Activated CD4-positive, alpha-beta T cell treated with anti-CD3 and anti-CD28 coated beads for 36 hours (primary cell): ENCODE results near the gene KIF3B. TPM values are rescaled to one million over a fixed set of nuclear protein-coding genes. Genes with fewer than 3 reads are reported as not detected.
"Not testable (repeated sequence)": the region's sequence is repeated elsewhere in the genome, so short reads cannot be mapped to it uniquely, and the experiment has no call there.

Source experiments
- ATAC-seq: fragments of 200-7000 bp; cut with Tn5 transposase; one replicate; pipeline ENCODE4 v1.10.0; 2021; ENCODE audit warnings: mild to moderate bottlenecking, moderate library complexity
- CTCF ChIA-PET: fragments of 350-600 bp; sonication (Branson Sonifier 250); formaldehyde crosslinking; loops from one replicate; lab custom pipeline; 2021; ENCODE audit warnings: antibody characterized with exemption; lab: Charles Lee
- POLR2A ChIA-PET: fragments of 350-600 bp; sonication (Branson Sonifier 250); formaldehyde crosslinking; loops from one replicate; lab custom pipeline; 2021; ENCODE audit warnings: antibody characterized with exemption, inconsistent platforms; lab: Charles Lee
- DNase-seq: peaks from one replicate; pipeline ENCODE4 v3.0.0-alpha.2; 2020
- H3K27ac Mint-ChIP-seq: one replicate; pipeline ENCODE4 v1.8.0; 2021; ENCODE audit warnings: mixed read lengths
- H3K27me3 Mint-ChIP-seq: one replicate; pipeline ENCODE4 v1.8.0; 2021; ENCODE audit warnings: mixed read lengths
- H3K36me3 Mint-ChIP-seq: one replicate; pipeline ENCODE4 v1.8.0; 2021; ENCODE audit warnings: low read depth, mixed read lengths
- H3K4me1 Mint-ChIP-seq: one replicate; pipeline ENCODE4 v1.8.0; 2021; ENCODE audit warnings: mixed read lengths
- H3K4me3 Mint-ChIP-seq: one replicate; pipeline ENCODE4 v1.8.0; 2021; ENCODE audit warnings: mild to moderate bottlenecking, moderate library complexity, mixed read lengths
- H3K9me3 Mint-ChIP-seq: one replicate; pipeline ENCODE4 v1.8.0; 2021; ENCODE audit warnings: low read depth, mixed read lengths
- intact Hi-C, 2 experiments: fragments of 100-400 bp; cut with DNase I in 1 of 2; cut with micrococcal nuclease in 1 of 2; formaldehyde crosslinking; loops; one replicate each; pipeline versions ENCODE4 v1.14.2 to v1.15.1; 2022 to 2024; cut with DNase I, micrococcal nuclease
- total RNA-seq, 2 experiments: library from RNA; stranded (reverse); gene quantifications; one replicate each; pipeline ENCODE4 v1.2.3, GENCODE V29; 2021

The KIF3B gene
- total RNA-seq, 2 experiments from 2014 or later: 39.9 to 40.7 TPM

DNA sequence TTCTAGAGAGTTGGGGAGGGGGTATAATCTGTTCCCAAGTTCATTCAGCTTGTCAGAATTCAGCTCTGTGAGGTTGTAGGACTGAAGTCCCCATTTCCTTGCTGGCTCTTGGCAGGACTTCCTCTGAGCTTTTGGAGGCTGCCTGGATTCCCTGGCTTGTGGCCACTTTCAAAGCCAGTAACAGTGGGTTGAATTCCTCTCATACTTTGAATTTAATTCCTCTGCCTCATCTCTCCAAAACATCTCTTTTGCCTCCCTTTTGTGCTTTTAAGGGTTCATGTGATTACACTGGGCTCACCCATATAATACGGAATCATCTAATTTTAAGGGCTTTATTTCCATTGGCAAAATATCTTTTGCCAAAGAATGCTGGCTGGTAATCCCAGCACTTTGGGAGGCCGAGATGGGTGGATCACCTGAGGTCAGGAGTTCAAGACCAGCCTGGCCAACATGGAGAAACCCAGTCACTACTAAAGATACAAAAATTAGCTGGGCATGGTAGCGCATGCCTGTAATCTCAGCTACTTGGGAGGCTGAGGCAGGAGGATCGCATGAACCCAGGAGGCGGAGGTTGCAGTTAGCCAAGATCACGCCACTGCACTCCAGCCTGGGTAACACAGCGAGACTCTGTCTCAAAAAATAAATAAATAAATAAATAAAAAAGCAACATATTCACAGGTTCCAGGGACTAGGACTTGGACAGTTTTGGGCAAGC lies 78.6 kb downstream of the KIF3B start:
- H3K27me3 Mint-ChIP-seq, H3K9me3 Mint-ChIP-seq, ATAC-seq, DNase-seq: not testable (repeated sequence)
- intact Hi-C loops: loop anchor here (1.0 to 5.0 kb wide), 5 partner anchors 23 to 634 kb away; partner anchors contain the start of gene BCL2L1 (in 1 of the 2)
- H3K4me3 Mint-ChIP-seq: peak overlapping the region; percentile 38
- H3K27ac Mint-ChIP-seq: peak overlapping the region; percentile 100
- ChIA-PET POLR2A (interaction anchor here (0.6 to 0.9 kb wide), 5 partner anchors 16 to 1457 kb away, joined by 3 to 7 read pairs (median 4); no protein-coding TSS in a partner anchor), CTCF (interaction anchor here (0.5 to 2.9 kb wide), 2 partner anchors 23 to 67 kb away, joined by 3 to 8 read pairs; no protein-coding TSS in a partner anchor)
- peaks cover 49% of the 10 kb centered on the region for H3K4me1 Mint-ChIP-seq
- H3K36me3 Mint-ChIP-seq: peaks cover 19% of the 10 kb centered on the region

- Mint-ChIP-seq H3K27me3 (no peaks in the 10 kb centered on the region), H3K4me1 (peaks cover 56% of the 10 kb centered on the region), H3K36me3 (peaks cover 23% of the 10 kb centered on the region), H3K4me3 (peak overlapping the region; percentile 90), H3K27ac (peak overlapping the region; percentile 100), H3K9me3 (no peaks in the 10 kb centered on the region)
- DNase-seq (no peak), ATAC-seq (no peak)
- ChIA-PET CTCF (interaction anchor here (0.6 to 1.0 kb wide), 3 partner anchors 21 to 125 kb away, joined by 3 read pairs; no protein-coding TSS in a partner anchor), POLR2A (interaction anchor here (0.7 kb wide), 2 partner anchors 17 to 1456 kb away, joined by 3 to 4 read pairs; no protein-coding TSS in a partner anchor)
- intact Hi-C loops: loop anchor here (2.0 to 5.0 kb wide), 2 partner anchors 104 to 634 kb away; partner anchors contain the start of gene BCL2L1 (in 1 of the 2)
These were observed 79.3 kb downstream of the KIF3B start for GRCh38 chr20:32356622-32357374.

DNA sequence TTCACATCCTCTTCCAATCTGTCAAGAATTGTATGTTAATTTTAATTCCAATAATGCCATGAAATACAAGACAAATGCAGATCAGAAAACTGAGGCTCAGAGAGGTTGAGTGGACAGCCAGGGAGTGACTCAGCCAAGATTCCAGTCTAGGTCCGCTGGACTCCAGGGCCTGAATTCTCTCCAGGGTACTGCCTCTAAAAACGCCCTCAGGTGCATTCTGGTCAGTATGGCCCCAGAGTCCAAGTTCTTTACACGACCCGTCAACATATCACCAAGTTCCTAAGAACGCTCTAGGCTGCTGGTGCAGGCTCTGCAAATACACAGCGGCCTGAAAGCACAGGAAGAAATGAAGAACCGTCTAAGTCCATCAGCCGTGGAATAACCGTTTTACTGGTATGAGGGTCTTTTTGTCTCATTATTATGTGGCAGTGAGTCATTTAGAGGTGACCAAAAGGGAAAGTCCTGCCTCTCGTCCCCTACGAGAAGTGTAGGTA lies 80.0 kb downstream of the KIF3B start:
- ChIA-PET CTCF (interaction anchor here (0.5 to 1.0 kb wide), 4 partner anchors 21 to 293 kb away, joined by 3 read pairs; no protein-coding TSS in a partner anchor), POLR2A (interaction anchor here (0.6 to 1.0 kb wide), 5 partner anchors 25 to 154 kb away, joined by 3 to 10 read pairs (median 6); no protein-coding TSS in a partner anchor)
- DNase-seq (no peak), ATAC-seq (no peak)
- peaks cover 26% of the 10 kb centered on the region for H3K36me3 Mint-ChIP-seq
- peaks cover 62% of the 10 kb centered on the region for H3K4me1 Mint-ChIP-seq
- intact Hi-C loops: loop anchor here (2.0 to 5.0 kb wide), 2 partner anchors 105 to 635 kb away; partner anchors contain the start of gene BCL2L1 (in 1 of the 2)
- H3K4me3 Mint-ChIP-seq: peak overlapping the region; percentile 90
- no peaks in the 10 kb centered on the region for H3K9me3 Mint-ChIP-seq
- H3K27me3 Mint-ChIP-seq: no peaks in the 10 kb centered on the region
- H3K27ac Mint-ChIP-seq: peak overlapping the region; percentile 100

DNA sequence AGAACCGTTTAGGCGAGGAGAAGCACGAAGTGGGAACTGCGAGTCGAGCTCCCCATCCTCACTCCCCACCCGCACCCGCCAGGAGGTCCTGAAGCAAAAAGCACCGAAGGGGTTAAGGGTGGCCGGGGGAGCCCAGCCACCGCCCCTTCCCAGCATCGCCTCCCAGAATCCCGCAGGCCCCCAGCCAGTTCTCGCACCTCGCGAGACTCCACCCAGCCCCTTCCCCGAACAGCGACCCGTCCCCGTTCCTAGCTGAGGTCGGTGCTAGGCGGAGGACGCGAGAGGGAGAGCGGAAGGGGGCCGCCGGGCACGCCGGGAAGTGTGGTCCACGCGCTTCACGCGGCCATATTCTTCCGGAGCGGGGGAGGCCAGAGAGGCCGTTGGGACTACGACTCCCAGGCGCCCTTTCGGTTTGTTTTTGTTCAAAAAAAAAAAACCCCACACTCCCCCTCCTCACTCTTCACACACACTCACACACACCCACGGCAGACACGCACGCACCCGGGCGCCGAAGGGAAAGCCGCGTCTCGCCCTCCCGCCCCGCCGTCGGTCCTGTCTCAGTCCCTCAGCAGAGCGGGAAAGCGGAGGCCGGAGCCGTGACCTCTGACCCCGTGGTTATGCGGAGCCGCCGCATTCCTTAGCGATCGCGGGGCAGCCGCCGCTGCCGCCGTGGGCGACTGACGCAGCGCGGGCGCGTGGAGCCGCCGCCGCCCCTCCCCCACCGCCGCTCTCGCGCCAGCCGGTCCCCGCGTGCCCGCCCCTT lies 80.6 kb downstream of the KIF3B start, which contains the start of gene ASXL1:
Gene ASXL1, plus strand, starts transcription at position 463 of the 763 bp plus-strand sequence. CDS start 445 bp downstream, outside the sequence.
- H3K4me1 Mint-ChIP-seq: peaks cover 68% of the 10 kb centered on the region
- ChIA-PET POLR2A (interaction anchor here (0.6 to 1.0 kb wide), 5 partner anchors 25 to 154 kb away, joined by 3 to 10 read pairs (median 6); no protein-coding TSS in a partner anchor), CTCF (interaction anchor here (0.5 to 0.7 kb wide), 2 partner anchors 149 to 292 kb away, joined by 3 read pairs; no protein-coding TSS in a partner anchor)
- H3K36me3 Mint-ChIP-seq: peaks cover 26% of the 10 kb centered on the region
- no peaks in the 10 kb centered on the region for H3K27me3 Mint-ChIP-seq
- peak within 1 kb of the TSS; percentile 99 for H3K4me3 Mint-ChIP-seq
- peak within 1 kb of the TSS; percentile 100 for H3K27ac Mint-ChIP-seq
- intact Hi-C loops: loop anchor here (1.0 to 5.0 kb wide), 13 partner anchors 73 to 1635 kb away; partner anchors contain the start of genes BCL2L1 (in 1 of the 2), KIF3B (in 1 of the 2), MAPRE1 (in 1 of the 2) and PLAGL2 (in 1 of the 2)
- ATAC-seq (peak; percentile 82), DNase-seq (peak; percentile 98)
- no peaks in the 10 kb centered on the region for H3K9me3 Mint-ChIP-seq

GRCh38 chr20:32358632-32358882 lies 81.1 kb downstream of the KIF3B start:
- CTCF ChIA-PET: interaction anchor here (0.5 to 1.1 kb wide), 3 partner anchors 73 to 398 kb away, joined by 3 to 4 read pairs (median 3); no protein-coding TSS in a partner anchor
- no peaks in the 10 kb centered on the region for H3K27me3 Mint-ChIP-seq
- H3K9me3 Mint-ChIP-seq: no peaks in the 10 kb centered on the region
- H3K4me1 Mint-ChIP-seq: peaks cover 73% of the 10 kb centered on the region
- POLR2A ChIA-PET: interaction anchor here (0.6 to 1.8 kb wide), 5 partner anchors 25 to 461 kb away, joined by 3 to 19 read pairs (median 4); partner anchors contain the start of gene MAPRE1
- H3K4me3 Mint-ChIP-seq: peak overlapping the region; percentile 90
- peaks cover 29% of the 10 kb centered on the region for H3K36me3 Mint-ChIP-seq
- DNase-seq (no peak), ATAC-seq (no peak)
- no peak overlapping the region for H3K27ac Mint-ChIP-seq
- intact Hi-C loops: loop anchor here (1.0 to 5.0 kb wide), 12 partner anchors 73 to 1634 kb away; partner anchors contain the start of genes BCL2L1 (in 1 of the 2), KIF3B (in 1 of the 2), MAPRE1 (in 1 of the 2) and PLAGL2 (in 1 of the 2)

DNA sequence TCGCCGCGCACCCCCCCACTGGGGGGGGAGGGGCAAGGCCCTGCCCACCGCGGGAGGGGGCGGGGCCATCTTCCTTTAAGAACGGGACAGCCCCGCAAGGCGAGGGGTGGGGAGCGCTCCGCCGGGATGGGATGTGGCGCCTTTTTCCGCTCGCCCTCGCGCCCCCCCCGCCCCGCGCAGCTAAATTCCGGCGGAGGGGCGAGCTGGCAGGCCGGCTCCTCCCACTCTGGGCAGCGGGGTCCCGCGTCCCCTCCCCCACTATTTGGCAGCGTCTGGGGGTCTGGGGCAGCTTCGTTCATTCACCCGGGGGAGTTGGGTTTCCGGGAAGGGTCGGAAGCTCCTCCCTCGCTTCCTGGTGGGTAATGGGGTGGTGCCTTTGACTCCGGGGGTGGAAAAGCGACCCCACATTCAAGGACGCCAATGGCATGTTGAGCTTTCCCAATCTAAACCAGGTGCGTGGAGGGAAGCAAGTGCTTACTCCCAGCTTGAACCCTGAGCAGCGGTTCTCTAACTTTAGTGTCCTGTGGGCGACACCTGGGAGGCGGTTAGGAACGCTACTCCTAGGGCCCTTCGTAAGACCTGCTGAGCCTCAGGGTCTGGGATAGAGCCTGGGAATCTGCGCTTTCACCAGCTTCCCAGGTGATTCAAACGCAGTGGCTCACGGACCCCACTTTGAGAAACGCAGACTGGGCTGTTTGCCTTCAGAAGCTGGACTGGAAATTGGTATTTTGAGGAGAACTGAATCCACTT lies 81.6 kb downstream of the KIF3B start:
- ChIA-PET CTCF (interaction anchor here (0.5 to 1.5 kb wide), 10 partner anchors 28 to 398 kb away, joined by 3 to 6 read pairs (median 3); no protein-coding TSS in a partner anchor), POLR2A (interaction anchor here (0.6 to 1.8 kb wide), 6 partner anchors 26 to 461 kb away, joined by 3 to 19 read pairs (median 4); partner anchors contain the start of gene MAPRE1)
- Mint-ChIP-seq H3K4me3 (peak overlapping the region; percentile 99), H3K27me3 (no peaks in the 10 kb centered on the region), H3K4me1 (peaks cover 73% of the 10 kb centered on the region), H3K36me3 (peaks cover 32% of the 10 kb centered on the region), H3K9me3 (no peaks in the 10 kb centered on the region), H3K27ac (peak overlapping the region; percentile 98)
- intact Hi-C loops: loop anchor here (1.0 to 5.0 kb wide), 12 partner anchors 74 to 1634 kb away; partner anchors contain the start of genes BCL2L1 (in 1 of the 2), KIF3B (in 1 of the 2), MAPRE1 (in 1 of the 2) and PLAGL2 (in 1 of the 2)
- ATAC-seq: peak; percentile 15
- peak; percentile 91 for DNase-seq

- intact Hi-C loops: loop anchor here in 1 of 2 experiments (2.0 to 5.0 kb wide), 4 partner anchors 459 to 1633 kb away; partner anchors contain the start of genes BCL2L1, MAPRE1 and RALY
- H3K4me1 Mint-ChIP-seq: peaks cover 70% of the 10 kb centered on the region
- peak overlapping the region; percentile 98 for H3K27ac Mint-ChIP-seq
- ATAC-seq: no peak
- H3K4me3 Mint-ChIP-seq: peak overlapping the region; percentile 99
- CTCF ChIA-PET: interaction anchor here (0.6 to 1.5 kb wide), 9 partner anchors 27 to 179 kb away, joined by 3 to 6 read pairs (median 3); no protein-coding TSS in a partner anchor
- peak; percentile 28 for DNase-seq
- peaks cover 32% of the 10 kb centered on the region for H3K36me3 Mint-ChIP-seq
- no peaks in the 10 kb centered on the region for H3K27me3 Mint-ChIP-seq
- no peaks in the 10 kb centered on the region for H3K9me3 Mint-ChIP-seq
- POLR2A ChIA-PET: interaction anchor here (1.0 to 1.8 kb wide), 5 partner anchors 27 to 155 kb away, joined by 3 to 19 read pairs (median 4); no protein-coding TSS in a partner anchor
These were observed 82.3 kb downstream of the KIF3B start for GRCh38 chr20:32359633-32360332.

GRCh38 chr20:32360333-32360634 lies 82.8 kb downstream of the KIF3B start:
- no peak for DNase-seq
- no peaks in the 10 kb centered on the region for H3K9me3 Mint-ChIP-seq
- ChIA-PET POLR2A (interaction anchor here (1.3 to 1.8 kb wide), 2 partner anchors 27 to 77 kb away, joined by 3 to 14 read pairs; no protein-coding TSS in a partner anchor), CTCF (interaction anchor here (0.6 to 1.5 kb wide), 3 partner anchors 58 to 155 kb away, joined by 3 to 6 read pairs (median 3); no protein-coding TSS in a partner anchor)
- no peaks in the 10 kb centered on the region for H3K27me3 Mint-ChIP-seq
- intact Hi-C loops: no loop called here
- peaks cover 32% of the 10 kb centered on the region for H3K36me3 Mint-ChIP-seq
- peak overlapping the region; percentile 98 for H3K27ac Mint-ChIP-seq
- peak overlapping the region; percentile 99 for H3K4me3 Mint-ChIP-seq
- ATAC-seq: no peak
- H3K4me1 Mint-ChIP-seq: peaks cover 70% of the 10 kb centered on the region
